IMR-90 (cell line): ENCODE measurements around the gene SEL1L3. TPM values are rescaled to one million over a fixed set of nuclear protein-coding genes. Genes with fewer than 3 reads are reported as not detected.

Experiments
- ATAC-seq: fragments of 200-7000 bp; cut with Tn5 transposase; 2 replicates; pipeline ENCODE4 v1.9.1; 2020; ENCODE audit warnings: low read depth, mild to moderate bottlenecking, moderate library complexity
- BruUV-seq: library from RNA; stranded (reverse); fragments of 400-500 nt; replicated peaks from 2 replicates; lab custom pipeline; 2021; lab: Mats Ljungman, UMichigan
- CTCF ChIA-PET: fragments of 300-600 bp; formaldehyde crosslinking; extraction: SDS; loops from one replicate; lab custom pipeline; 2021; ENCODE audit warnings: antibody characterized with exemption; lab: Yijun Ruan, JAX
- POLR2A ChIA-PET: fragments of 300-600 bp; sonication (Branson Sonifier 250); formaldehyde crosslinking; loops from one replicate; lab custom pipeline; 2022; ENCODE audit warnings: antibody characterized with exemption; ENCODE audit not compliant: unreplicated experiment; lab: Charles Lee
- DNase-seq: peaks from one replicate; pipeline ENCODE4 v3.0.0; 2013
- H2AFZ ChIP-seq: replicated peaks from 2 replicates; pipeline ENCODE3; 2013; ENCODE audit warnings: low read length, mild to moderate bottlenecking; ENCODE audit not compliant: poor library complexity
- H2AK5ac ChIP-seq: 2 replicates; pipeline ENCODE4 v1.6.1; 2013; ENCODE audit warnings: low read depth, low read length, inconsistent platforms
- H2AK9ac ChIP-seq: replicated peaks from 2 replicates; pipeline ENCODE3; 2013; ENCODE audit warnings: mild to moderate bottlenecking, low read depth, low read length, moderate library complexity; ENCODE audit not compliant: poor library complexity
- H2BK120ac ChIP-seq: 2 replicates; pipeline ENCODE4 v1.6.1; 2013; ENCODE audit warnings: low read depth, low read length, inconsistent platforms
- H2BK15ac ChIP-seq: 3 replicates; pipeline ENCODE4 v1.6.1; 2013; ENCODE audit warnings: low read depth, low read length, inconsistent platforms
- H2BK20ac ChIP-seq: 2 replicates; pipeline ENCODE4 v1.6.1; 2013; ENCODE audit warnings: low read depth, mild to moderate bottlenecking, inconsistent platforms, low read length, moderate library complexity
- H2BK5ac ChIP-seq: 2 replicates; pipeline ENCODE4 v1.6.1; 2013; ENCODE audit warnings: mild to moderate bottlenecking, low read depth, low read length, inconsistent platforms; ENCODE audit not compliant: poor library complexity, severe bottlenecking
- H3K14ac ChIP-seq: replicated peaks from 2 replicates; pipeline ENCODE4 v1.6.1; 2013; ENCODE audit warnings: low read depth, low read length, inconsistent platforms
- H3K18ac ChIP-seq: 2 replicates; pipeline ENCODE4 v1.6.1; 2013; ENCODE audit warnings: low read depth, low read length, control low read depth
- H3K23ac ChIP-seq: 2 replicates; pipeline ENCODE4 v1.6.1; 2013; ENCODE audit warnings: low read depth, low read length, inconsistent platforms
- H3K27ac ChIP-seq: 2 replicates; pipeline ENCODE4 v1.5.1; 2013; ENCODE audit warnings: mild to moderate bottlenecking, control low read depth, low read length; ENCODE audit not compliant: insufficient read depth
- H3K27me3 ChIP-seq: 2 replicates; pipeline ENCODE4 v1.6.1; 2013; ENCODE audit warnings: low read length; ENCODE audit not compliant: control insufficient read depth, insufficient read depth
- H3K36me3 ChIP-seq: 2 replicates; pipeline ENCODE4 v1.6.1; 2013; ENCODE audit warnings: low read length, mixed read lengths; ENCODE audit not compliant: control insufficient read depth, insufficient read depth
- H3K4ac ChIP-seq: 2 replicates; pipeline ENCODE4 v1.6.1; 2013; ENCODE audit warnings: low read depth, low read length, inconsistent platforms
- H3K4me1 ChIP-seq: 2 replicates; pipeline ENCODE4 v1.6.1; 2013; ENCODE audit warnings: low read length, mixed read lengths; ENCODE audit not compliant: control insufficient read depth, insufficient read depth
- H3K4me2 ChIP-seq: 2 replicates; pipeline ENCODE4 v1.6.1; 2013; ENCODE audit warnings: low read depth, mild to moderate bottlenecking, control low read depth, low read length, moderate library complexity
- H3K4me3 ChIP-seq: 2 replicates; pipeline ENCODE4 v1.5.1; 2013; ENCODE audit warnings: low read depth, mild to moderate bottlenecking, control low read depth, low read length, moderate library complexity; ENCODE audit not compliant: insufficient read depth
- H3K56ac ChIP-seq: 2 replicates; pipeline ENCODE4 v1.6.1; 2013; ENCODE audit warnings: low read length, inconsistent platforms; ENCODE audit not compliant: insufficient read depth; ENCODE audit errors: extremely low read depth
- H3K79me1 ChIP-seq, 2 experiments: 2 replicates each; pipeline ENCODE4 v1.6.1; 2013; ENCODE audit warnings: low read length in 2 of 2, inconsistent platforms in 1 of 2, low read depth in 1 of 2
- H3K9ac ChIP-seq: 2 replicates; pipeline ENCODE4 v1.6.1; 2013; ENCODE audit warnings: low read depth, low read length, control low read depth
- H3K9me1 ChIP-seq: 2 replicates; pipeline ENCODE4 v1.6.1; 2013; ENCODE audit warnings: low read length, inconsistent platforms; ENCODE audit not compliant: insufficient read depth
- H3K9me3 ChIP-seq: 2 replicates; pipeline ENCODE4 v1.6.1; 2013; ENCODE audit warnings: low read length; ENCODE audit not compliant: control insufficient read depth, insufficient read depth
- H4K20me1 ChIP-seq: 2 replicates; pipeline ENCODE4 v1.6.1; 2013; ENCODE audit warnings: low read length, inconsistent platforms; ENCODE audit not compliant: insufficient read depth
- H4K5ac ChIP-seq: 2 replicates; pipeline ENCODE4 v1.6.1; 2013; ENCODE audit warnings: mild to moderate bottlenecking, low read depth, low read length, control low read depth
- H4K8ac ChIP-seq, 2 experiments: 2 replicates each; pipeline ENCODE4 v1.6.1; 2013; ENCODE audit warnings: low read depth in 2 of 2, low read length in 2 of 2, control low read depth in 1 of 2, inconsistent platforms in 1 of 2
- H4K91ac ChIP-seq: 2 replicates; pipeline ENCODE4 v1.6.1; 2013; ENCODE audit warnings: low read depth, low read length, inconsistent platforms; ENCODE audit not compliant: insufficient read depth
- BHLHE40 ChIP-seq: fragments of 150-350 bp; IDR thresholded peaks from 2 replicates; pipeline ENCODE4 v1.6.1; 2016; ENCODE audit warnings: mild to moderate bottlenecking, low read depth, low read length
- CHD1 ChIP-seq: IDR thresholded peaks from 2 replicates; pipeline ENCODE4 v1.6.1; 2012; ENCODE audit warnings: low read depth, low read length, improper control_type of control experiment
- FOS ChIP-seq: fragments of 150-350 bp; IDR thresholded peaks from 2 replicates; pipeline ENCODE4 v1.6.1; 2016; ENCODE audit warnings: low read depth, low read length
- MAFK ChIP-seq: IDR thresholded peaks from 2 replicates; pipeline ENCODE4 v1.6.1; 2012; ENCODE audit warnings: low read depth, low read length, improper control_type of control experiment
- MXI1 ChIP-seq: IDR thresholded peaks from 2 replicates; pipeline ENCODE4 v1.6.1; 2012; ENCODE audit warnings: low read depth, mild to moderate bottlenecking, low read length, moderate library complexity, borderline replicate concordance
- NFE2L2 ChIP-seq: fragments of 150-350 bp; IDR thresholded peaks from 2 replicates; pipeline ENCODE4 v1.6.1; 2016; ENCODE audit warnings: low read depth, mild to moderate bottlenecking, low read length
- POLR2A ChIP-seq: IDR thresholded peaks from 2 replicates; pipeline ENCODE4 v1.6.1; 2012; ENCODE audit warnings: mild to moderate bottlenecking, low read depth, low read length
- RCOR1 ChIP-seq: IDR thresholded peaks from 2 replicates; pipeline ENCODE4 v1.6.1; 2012; ENCODE audit warnings: mild to moderate bottlenecking, low read length, improper control_type of control experiment; ENCODE audit not compliant: insufficient replicate concordance
- RFX5 ChIP-seq: IDR thresholded peaks from 2 replicates; pipeline ENCODE4 v1.8.0; 2012; ENCODE audit warnings: low read depth, mild to moderate bottlenecking, low read length, moderate library complexity
- WGBS, 2 experiments: methylation state at CpG; one replicate each; pipeline versions ENCODE4 v1.1.5 to v1.1.7; 2013; ENCODE audit warnings: missing lambda C conversion rate in 2 of 2; ENCODE audit not compliant: insufficient read length in 1 of 2; ENCODE audit errors: extremely low coverage in 2 of 2; 5-methylcytosine and 5-hydroxymethylcytosine counted together
- dilution Hi-C: fragments of 300-500 bp; cut with HindIII; formaldehyde crosslinking; loops from one replicate; pipeline ENCODE4 v1.14.3; 2018; ENCODE audit warnings: low sequenced_read_pairs; ENCODE audit not compliant: unreplicated experiment
- in situ Hi-C: fragments of 300-500 bp; cut with MboI; formaldehyde crosslinking; loops from 3 replicates; pipeline ENCODE4 v1.14.3; 2019; ENCODE audit warnings: low sequenced_read_pairs, inconsistent platforms, mixed read lengths
- intact Hi-C: fragments of 100-400 bp; cut with micrococcal nuclease; formaldehyde crosslinking; loops from 2 replicates; pipeline ENCODE4 v1.10.0; 2022
- polyA plus RNA-seq, 3 experiments: library from polyadenylated mRNA; depleted of rRNA; stranded (reverse); fragments of >200 nt; gene quantifications; 2 replicates each; pipeline ENCODE4 v1.2.3, GENCODE V29; 2012; ENCODE audit warnings: low replicate concordance in 1 of 3
- total RNA-seq: library from RNA; depleted of rRNA; stranded (reverse); fragments of >200 nt; gene quantifications from 2 replicates; pipeline ENCODE4 v1.2.3, GENCODE V29; 2012
- TF ChIP-seq, protein P1 (sequence below): fragments of 150-350 bp; IDR thresholded peaks from 2 replicates; pipeline ENCODE4 v1.6.1; 2017; ENCODE audit warnings: mild to moderate bottlenecking, antibody characterized with exemption, low read length, low read depth
- TF ChIP-seq, protein P2 (sequence below): conservative IDR thresholded peaks from 2 replicates; pipeline ENCODE4 v1.5.1; 2012; ENCODE audit warnings: mild to moderate bottlenecking, low read depth, low read length, improper control_type of control experiment

SEL1L3 gene
- total and polyA plus RNA-seq, 2 of the 4 experiments (the other 2 are of a cell fraction) = 16.4 to 43.7 TPM

DNA sequence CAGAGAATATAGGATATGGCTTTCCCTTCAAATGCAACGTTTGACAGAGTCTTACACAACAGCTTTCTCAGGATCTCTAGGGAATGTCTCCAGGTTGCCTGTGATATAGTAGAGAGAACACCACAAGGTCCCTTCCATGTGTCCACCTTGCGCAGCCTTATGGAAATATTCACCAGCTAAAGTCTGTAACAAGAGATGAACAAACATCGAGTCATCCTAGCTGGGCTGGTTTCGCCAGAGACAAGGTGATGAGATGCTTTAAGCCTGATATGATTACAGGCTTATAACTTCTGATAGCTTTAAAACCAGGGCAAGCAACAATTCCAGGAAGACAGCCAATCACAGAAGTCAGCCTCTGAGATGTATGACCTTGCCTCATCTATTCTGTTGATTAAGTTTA, 83.8 kb downstream of the SEL1L3 start:
- no peak overlapping the region for H3K4me3 ChIP-seq
- peak; percentile 43 for DNase-seq
- no peak overlapping the region for H2BK5ac ChIP-seq
- no peak overlapping the region for H3K9ac ChIP-seq
- no peak overlapping the region for H2AK5ac ChIP-seq
- BruUV-seq = no TSS peak
- H2BK15ac ChIP-seq = no peak overlapping the region
- H3K9me3 ChIP-seq = no peaks in the 10 kb centered on the region
- no peak overlapping the region for H3K56ac ChIP-seq
- peaks cover 12% of the 10 kb centered on the region for H3K36me3 ChIP-seq
- H2AK9ac ChIP-seq = no peak overlapping the region
- no peak overlapping the region for H3K18ac ChIP-seq
- ChIA-PET CTCF (interaction anchor here (1.3 kb wide), 1 partner anchor 11 kb away, joined by 4 read pairs; no protein-coding TSS in a partner anchor), POLR2A (no interaction called here)
- intact Hi-C loops = no loop called here
- no peaks in the 10 kb centered on the region for H3K27me3 ChIP-seq
- no peaks in the 10 kb centered on the region for H4K20me1 ChIP-seq
- no peaks in the 10 kb centered on the region; the same call in 1 of the 2 replicates for H3K4me1 ChIP-seq
- dilution Hi-C loops = no loop called here
- no peaks in the 10 kb centered on the region for H3K9me1 ChIP-seq
- TF ChIP-seq RCOR1 (no peak), MXI1 (no peak), CHD1 (no peak), BHLHE40 (no peak), MAFK (no peak), RFX5 (no peak), NFE2L2 (no peak), FOS (no peak), POLR2A (no peak)
- TF ChIP-seq, protein P1, sequence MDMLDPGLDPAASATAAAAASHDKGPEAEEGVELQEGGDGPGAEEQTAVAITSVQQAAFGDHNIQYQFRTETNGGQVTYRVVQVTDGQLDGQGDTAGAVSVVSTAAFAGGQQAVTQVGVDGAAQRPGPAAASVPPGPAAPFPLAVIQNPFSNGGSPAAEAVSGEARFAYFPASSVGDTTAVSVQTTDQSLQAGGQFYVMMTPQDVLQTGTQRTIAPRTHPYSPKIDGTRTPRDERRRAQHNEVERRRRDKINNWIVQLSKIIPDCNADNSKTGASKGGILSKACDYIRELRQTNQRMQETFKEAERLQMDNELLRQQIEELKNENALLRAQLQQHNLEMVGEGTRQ = no peak
- TF ChIP-seq, protein P2, sequence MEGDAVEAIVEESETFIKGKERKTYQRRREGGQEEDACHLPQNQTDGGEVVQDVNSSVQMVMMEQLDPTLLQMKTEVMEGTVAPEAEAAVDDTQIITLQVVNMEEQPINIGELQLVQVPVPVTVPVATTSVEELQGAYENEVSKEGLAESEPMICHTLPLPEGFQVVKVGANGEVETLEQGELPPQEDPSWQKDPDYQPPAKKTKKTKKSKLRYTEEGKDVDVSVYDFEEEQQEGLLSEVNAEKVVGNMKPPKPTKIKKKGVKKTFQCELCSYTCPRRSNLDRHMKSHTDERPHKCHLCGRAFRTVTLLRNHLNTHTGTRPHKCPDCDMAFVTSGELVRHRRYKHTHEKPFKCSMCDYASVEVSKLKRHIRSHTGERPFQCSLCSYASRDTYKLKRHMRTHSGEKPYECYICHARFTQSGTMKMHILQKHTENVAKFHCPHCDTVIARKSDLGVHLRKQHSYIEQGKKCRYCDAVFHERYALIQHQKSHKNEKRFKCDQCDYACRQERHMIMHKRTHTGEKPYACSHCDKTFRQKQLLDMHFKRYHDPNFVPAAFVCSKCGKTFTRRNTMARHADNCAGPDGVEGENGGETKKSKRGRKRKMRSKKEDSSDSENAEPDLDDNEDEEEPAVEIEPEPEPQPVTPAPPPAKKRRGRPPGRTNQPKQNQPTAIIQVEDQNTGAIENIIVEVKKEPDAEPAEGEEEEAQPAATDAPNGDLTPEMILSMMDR = no peak
- H3K23ac ChIP-seq = no peak overlapping the region
- in situ Hi-C loops = no loop called here
- no peak overlapping the region for H3K27ac ChIP-seq
- H3K4ac ChIP-seq = no peak overlapping the region
- no peaks in the 10 kb centered on the region for H3K79me1 ChIP-seq
- H4K8ac ChIP-seq = no peak overlapping the region
- H4K5ac ChIP-seq = no peak overlapping the region
- H2BK20ac ChIP-seq = no peak overlapping the region
- WGBS, 2 experiments = no CpG with 5 or more reads among the region's 4 CpGs
- H3K4me2 ChIP-seq = no peak overlapping the region
- no peak overlapping the region for H4K91ac ChIP-seq
- no peak overlapping the region for H2BK120ac ChIP-seq
- no peak; the same call in 1 of the 2 replicates for ATAC-seq
- no peak overlapping the region for H2AFZ ChIP-seq
- H3K14ac ChIP-seq = no peak overlapping the region
